ENCODE data around the gene SPRR3. TPM values are rescaled to one million over a fixed set of nuclear protein-coding genes. Genes with fewer than 3 reads are reported as not detected.

The SPRR3 gene
- total and polyA plus RNA-seq, 4 donors, result 0.61 TPM; not detected in 3

DNA sequence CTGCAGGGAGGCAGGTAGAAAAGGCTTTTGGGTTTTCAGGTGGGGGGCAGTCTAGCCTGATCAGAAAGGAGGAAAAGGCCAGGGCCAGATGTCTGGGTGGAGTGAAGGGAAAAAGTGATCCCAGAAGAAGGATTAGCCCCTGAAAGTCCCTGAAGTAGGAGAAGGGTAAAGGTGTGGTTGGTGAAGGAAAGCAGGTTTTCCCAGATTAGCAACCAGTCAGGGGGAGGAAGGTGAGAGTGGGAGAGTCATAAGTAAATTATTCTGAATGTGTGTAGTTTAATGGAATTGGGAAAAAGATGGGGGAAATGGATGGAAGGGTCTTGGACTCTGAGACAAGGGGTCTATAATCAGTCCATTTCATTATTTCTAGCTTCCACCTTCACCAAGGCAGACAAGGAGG lies 18.3 kb upstream of the SPRR3 start:
- Histone ChIP-seq H3K4me3 (ENCODE audit: low read depth in 1 of 3, low read length in 3 of 3) (no peak overlapping the region), H3K27me3 (ENCODE audit: control insufficient read depth in 4 of 4, insufficient read depth in 4 of 4, low read length in 3 of 4) (no peaks in the 10 kb centered on the region), H3K4me1 (ENCODE audit: control insufficient read depth in 4 of 4, insufficient read depth in 4 of 4, low read length in 3 of 4) (no peaks in the 10 kb centered on the region), H3K36me3 (ENCODE audit: control insufficient read depth in 4 of 4, insufficient read depth in 3 of 4, low read depth in 1 of 4, low read length in 3 of 4) (no peaks in the 10 kb centered on the region), H3K9me3 (ENCODE audit: control insufficient read depth in 4 of 4, low read length in 3 of 4) (no peaks in the 10 kb centered on the region), H3K27ac (ENCODE audit: low read depth in 1 of 2, low read length in 2 of 2) (no peak overlapping the region), H3K9ac (ENCODE audit: low read depth in 1 of 2, low read length in 2 of 2) (no peak overlapping the region)
- TF ChIP-seq EGR1 (IDR thresholded peaks at IDR 0.05; ENCODE audit: low read depth in 2 of 2) (no peak), HNF4G (IDR thresholded peaks at IDR 0.05) (no peak), YY1 (IDR thresholded peaks at IDR 0.05) (no peak), JUND (IDR thresholded peaks at IDR 0.05) (no peak), TAF1 (conservative IDR thresholded peaks at IDR 0.05) (no peak), HNF4A (conservative IDR thresholded peaks at IDR 0.05) (no peak), NR2F2 (IDR thresholded peaks at IDR 0.05) (no peak), FOXA1 (IDR thresholded peaks at IDR 0.05) (no peak)
- TF ChIP-seq, protein P1, sequence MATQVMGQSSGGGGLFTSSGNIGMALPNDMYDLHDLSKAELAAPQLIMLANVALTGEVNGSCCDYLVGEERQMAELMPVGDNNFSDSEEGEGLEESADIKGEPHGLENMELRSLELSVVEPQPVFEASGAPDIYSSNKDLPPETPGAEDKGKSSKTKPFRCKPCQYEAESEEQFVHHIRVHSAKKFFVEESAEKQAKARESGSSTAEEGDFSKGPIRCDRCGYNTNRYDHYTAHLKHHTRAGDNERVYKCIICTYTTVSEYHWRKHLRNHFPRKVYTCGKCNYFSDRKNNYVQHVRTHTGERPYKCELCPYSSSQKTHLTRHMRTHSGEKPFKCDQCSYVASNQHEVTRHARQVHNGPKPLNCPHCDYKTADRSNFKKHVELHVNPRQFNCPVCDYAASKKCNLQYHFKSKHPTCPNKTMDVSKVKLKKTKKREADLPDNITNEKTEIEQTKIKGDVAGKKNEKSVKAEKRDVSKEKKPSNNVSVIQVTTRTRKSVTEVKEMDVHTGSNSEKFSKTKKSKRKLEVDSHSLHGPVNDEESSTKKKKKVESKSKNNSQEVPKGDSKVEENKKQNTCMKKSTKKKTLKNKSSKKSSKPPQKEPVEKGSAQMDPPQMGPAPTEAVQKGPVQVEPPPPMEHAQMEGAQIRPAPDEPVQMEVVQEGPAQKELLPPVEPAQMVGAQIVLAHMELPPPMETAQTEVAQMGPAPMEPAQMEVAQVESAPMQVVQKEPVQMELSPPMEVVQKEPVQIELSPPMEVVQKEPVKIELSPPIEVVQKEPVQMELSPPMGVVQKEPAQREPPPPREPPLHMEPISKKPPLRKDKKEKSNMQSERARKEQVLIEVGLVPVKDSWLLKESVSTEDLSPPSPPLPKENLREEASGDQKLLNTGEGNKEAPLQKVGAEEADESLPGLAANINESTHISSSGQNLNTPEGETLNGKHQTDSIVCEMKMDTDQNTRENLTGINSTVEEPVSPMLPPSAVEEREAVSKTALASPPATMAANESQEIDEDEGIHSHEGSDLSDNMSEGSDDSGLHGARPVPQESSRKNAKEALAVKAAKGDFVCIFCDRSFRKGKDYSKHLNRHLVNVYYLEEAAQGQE (IDR thresholded peaks at IDR 0.05), result no peak
- TF ChIP-seq, protein P2, sequence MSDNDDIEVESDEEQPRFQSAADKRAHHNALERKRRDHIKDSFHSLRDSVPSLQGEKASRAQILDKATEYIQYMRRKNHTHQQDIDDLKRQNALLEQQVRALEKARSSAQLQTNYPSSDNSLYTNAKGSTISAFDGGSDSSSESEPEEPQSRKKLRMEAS (IDR thresholded peaks at IDR 0.05), result no peak
- no peak for DNase-seq (ENCODE audit: low spot score)

DNA sequence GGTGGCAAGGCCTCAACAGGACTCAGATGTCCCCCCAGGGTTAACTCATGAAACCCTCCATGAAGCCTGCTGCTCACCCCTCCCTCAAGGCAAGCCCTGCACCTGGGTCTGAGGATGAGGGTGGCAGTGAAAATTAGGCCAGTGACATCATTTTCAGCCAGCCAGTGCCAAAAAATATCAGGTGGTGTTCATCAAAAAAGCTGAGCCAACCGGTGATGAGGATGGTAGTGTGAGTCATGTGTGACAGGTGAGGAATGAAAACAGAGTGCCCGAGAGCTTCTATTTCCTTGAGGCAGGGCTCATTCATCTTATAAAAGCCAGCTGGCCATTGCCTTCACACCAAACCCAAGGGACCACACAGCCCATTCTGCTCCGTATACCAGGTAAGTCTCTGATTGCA lies 17.8 kb upstream of the SPRR3 start, which contains the start of gene SPRR1A:
SPRR1A (plus strand) TSS at position 339 of the 400 bp plus-strand sequence. CDS start 1,150 bp downstream, outside the sequence.
- Histone ChIP-seq H3K36me3 (ENCODE audit: control insufficient read depth in 4 of 4, insufficient read depth in 3 of 4, low read depth in 1 of 4, low read length in 3 of 4) (no peaks in the 10 kb centered on the region), H3K9ac (ENCODE audit: low read depth in 1 of 2, low read length in 2 of 2) (no peak within 1 kb of the TSS), H3K9me3 (ENCODE audit: control insufficient read depth in 4 of 4, low read length in 3 of 4) (no peaks in the 10 kb centered on the region), H3K4me3 (ENCODE audit: low read depth in 1 of 3, low read length in 3 of 3) (no peak within 1 kb of the TSS), H3K27ac (ENCODE audit: low read depth in 1 of 2, low read length in 2 of 2) (no peak within 1 kb of the TSS), H3K4me1 (ENCODE audit: control insufficient read depth in 4 of 4, insufficient read depth in 4 of 4, low read length in 3 of 4) (no peaks in the 10 kb centered on the region), H3K27me3 (ENCODE audit: control insufficient read depth in 4 of 4, insufficient read depth in 4 of 4, low read length in 3 of 4) (no peaks in the 10 kb centered on the region)
- TF ChIP-seq HNF4G (IDR thresholded peaks at IDR 0.05), result no peak
- TF ChIP-seq GABPA (IDR thresholded peaks at IDR 0.05 in 1 of 2, conservative IDR thresholded peaks at IDR 0.05 in 1 of 2), result no peak
- TF ChIP-seq, protein P3, sequence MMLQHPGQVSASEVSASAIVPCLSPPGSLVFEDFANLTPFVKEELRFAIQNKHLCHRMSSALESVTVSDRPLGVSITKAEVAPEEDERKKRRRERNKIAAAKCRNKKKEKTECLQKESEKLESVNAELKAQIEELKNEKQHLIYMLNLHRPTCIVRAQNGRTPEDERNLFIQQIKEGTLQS (IDR thresholded peaks at IDR 0.05), result no peak
- no peak for TF ChIP-seq JUND (IDR thresholded peaks at IDR 0.05)
- no peak for TF ChIP-seq EGR1 (IDR thresholded peaks at IDR 0.05; ENCODE audit: low read depth in 2 of 2)
- no peak for TF ChIP-seq SP1 (IDR thresholded peaks at IDR 0.05)
- TF ChIP-seq, protein P4, sequence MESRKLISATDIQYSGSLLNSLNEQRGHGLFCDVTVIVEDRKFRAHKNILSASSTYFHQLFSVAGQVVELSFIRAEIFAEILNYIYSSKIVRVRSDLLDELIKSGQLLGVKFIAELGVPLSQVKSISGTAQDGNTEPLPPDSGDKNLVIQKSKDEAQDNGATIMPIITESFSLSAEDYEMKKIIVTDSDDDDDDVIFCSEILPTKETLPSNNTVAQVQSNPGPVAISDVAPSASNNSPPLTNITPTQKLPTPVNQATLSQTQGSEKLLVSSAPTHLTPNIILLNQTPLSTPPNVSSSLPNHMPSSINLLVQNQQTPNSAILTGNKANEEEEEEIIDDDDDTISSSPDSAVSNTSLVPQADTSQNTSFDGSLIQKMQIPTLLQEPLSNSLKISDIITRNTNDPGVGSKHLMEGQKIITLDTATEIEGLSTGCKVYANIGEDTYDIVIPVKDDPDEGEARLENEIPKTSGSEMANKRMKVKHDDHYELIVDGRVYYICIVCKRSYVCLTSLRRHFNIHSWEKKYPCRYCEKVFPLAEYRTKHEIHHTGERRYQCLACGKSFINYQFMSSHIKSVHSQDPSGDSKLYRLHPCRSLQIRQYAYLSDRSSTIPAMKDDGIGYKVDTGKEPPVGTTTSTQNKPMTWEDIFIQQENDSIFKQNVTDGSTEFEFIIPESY (IDR thresholded peaks at IDR 0.05), result no peak
- TF ChIP-seq RXRA (IDR thresholded peaks at IDR 0.05), result no peak
- no peak for TF ChIP-seq YY1 (IDR thresholded peaks at IDR 0.05)
- no peak for TF ChIP-seq TAF1 (conservative IDR thresholded peaks at IDR 0.05)
- DNase-seq (ENCODE audit: low spot score), result no peak
- WGBS, result 89% methylated on average over 3 of the region's 3 CpGs
